NCI-H446 treated with DMSO at 0.1 percent for 48 hours (cell line): ENCODE data around the gene AGPAT3.
"Not testable (repeated sequence)": the region's sequence is repeated elsewhere in the genome, so short reads cannot be mapped to it uniquely, and the experiment has no call there.

Experiments
- DNase-seq: peaks from one replicate; lab custom pipeline; 2025; lab: John Stamatoyannopoulos, UW

AGPAT3 gene, protein sequence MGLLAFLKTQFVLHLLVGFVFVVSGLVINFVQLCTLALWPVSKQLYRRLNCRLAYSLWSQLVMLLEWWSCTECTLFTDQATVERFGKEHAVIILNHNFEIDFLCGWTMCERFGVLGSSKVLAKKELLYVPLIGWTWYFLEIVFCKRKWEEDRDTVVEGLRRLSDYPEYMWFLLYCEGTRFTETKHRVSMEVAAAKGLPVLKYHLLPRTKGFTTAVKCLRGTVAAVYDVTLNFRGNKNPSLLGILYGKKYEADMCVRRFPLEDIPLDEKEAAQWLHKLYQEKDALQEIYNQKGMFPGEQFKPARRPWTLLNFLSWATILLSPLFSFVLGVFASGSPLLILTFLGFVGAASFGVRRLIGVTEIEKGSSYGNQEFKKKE

DNA sequence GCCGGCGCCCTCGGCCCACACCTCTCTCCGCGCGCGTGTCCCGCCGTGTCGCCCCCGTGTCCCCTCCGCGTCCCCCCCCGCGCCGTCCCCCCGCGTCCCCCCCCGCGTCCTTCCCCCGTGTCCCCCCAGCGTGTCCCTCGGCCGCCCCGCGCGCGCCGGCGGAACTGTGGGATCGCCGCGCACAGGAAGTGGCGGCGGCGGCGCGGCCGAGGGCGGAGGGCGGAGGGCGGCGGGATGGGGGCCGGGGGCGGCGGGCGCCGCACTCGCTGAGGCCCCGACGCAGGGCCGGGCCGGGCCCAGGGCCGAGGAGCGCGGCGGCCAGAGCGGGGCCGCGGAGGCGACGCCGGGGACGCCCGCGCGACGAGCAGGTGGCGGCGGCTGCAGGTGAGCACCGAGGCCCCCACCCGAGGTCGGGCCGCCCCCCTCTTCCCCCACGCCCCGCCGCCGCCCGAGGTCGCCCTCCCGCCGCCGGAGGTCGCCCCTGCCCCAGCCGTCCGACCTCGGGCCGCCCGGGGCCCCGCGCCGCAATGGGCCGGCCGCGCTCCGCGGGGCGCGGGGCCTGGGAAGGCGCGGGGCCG, at the start of gene AGPAT3:
Gene AGPAT3 (plus strand): TSS at position 262 of the 578 bp plus-strand sequence. CDS start 94,459 bp downstream, outside the sequence.
- DNase-seq, result no peak

DNA sequence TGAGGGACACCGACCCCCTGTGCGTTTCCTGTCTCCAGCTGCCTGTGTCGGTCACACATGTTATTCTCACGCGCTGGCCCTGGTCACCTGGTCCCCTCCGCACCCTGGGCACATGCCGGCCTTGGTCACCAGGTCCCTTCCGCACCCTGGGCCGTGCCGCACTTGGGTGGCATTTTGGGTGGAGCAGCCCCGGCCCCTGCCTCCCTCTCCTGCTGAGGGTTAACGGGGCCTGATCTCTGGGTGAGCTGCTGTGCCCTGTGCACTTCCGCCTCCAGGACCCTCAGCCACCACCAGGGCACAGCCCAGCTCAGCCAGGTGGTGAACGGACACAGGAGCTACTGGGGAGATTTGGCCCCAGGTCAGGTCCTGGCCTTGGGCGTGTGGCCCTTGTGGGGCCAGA, 49.0 kb upstream of the AGPAT3 start:
- DNase-seq, result no peak

DNA sequence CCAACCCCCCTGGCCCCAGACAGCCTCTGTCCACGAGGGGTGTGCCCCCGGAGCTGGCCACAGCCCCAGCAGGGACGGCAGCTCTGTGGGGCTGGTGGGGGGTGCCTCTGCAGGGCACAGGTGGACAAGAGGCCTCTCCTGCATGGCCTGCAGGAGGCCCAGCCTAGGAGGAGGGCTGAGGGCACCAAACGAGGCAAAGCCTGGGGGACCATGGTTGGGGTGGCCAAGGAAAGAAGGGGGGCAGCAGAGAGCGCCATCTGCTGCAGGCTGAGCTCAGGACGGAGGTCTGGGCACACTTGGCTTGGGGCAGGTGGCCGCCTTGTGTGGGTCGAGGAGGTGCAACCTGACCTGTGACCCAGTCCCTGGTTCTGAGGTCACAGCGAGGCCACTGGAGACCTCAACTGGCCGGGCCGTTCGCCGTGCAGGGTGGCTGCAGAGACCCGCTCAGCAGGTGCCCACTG, 48.4 kb upstream of the AGPAT3 start:
- no peak for DNase-seq

DNA sequence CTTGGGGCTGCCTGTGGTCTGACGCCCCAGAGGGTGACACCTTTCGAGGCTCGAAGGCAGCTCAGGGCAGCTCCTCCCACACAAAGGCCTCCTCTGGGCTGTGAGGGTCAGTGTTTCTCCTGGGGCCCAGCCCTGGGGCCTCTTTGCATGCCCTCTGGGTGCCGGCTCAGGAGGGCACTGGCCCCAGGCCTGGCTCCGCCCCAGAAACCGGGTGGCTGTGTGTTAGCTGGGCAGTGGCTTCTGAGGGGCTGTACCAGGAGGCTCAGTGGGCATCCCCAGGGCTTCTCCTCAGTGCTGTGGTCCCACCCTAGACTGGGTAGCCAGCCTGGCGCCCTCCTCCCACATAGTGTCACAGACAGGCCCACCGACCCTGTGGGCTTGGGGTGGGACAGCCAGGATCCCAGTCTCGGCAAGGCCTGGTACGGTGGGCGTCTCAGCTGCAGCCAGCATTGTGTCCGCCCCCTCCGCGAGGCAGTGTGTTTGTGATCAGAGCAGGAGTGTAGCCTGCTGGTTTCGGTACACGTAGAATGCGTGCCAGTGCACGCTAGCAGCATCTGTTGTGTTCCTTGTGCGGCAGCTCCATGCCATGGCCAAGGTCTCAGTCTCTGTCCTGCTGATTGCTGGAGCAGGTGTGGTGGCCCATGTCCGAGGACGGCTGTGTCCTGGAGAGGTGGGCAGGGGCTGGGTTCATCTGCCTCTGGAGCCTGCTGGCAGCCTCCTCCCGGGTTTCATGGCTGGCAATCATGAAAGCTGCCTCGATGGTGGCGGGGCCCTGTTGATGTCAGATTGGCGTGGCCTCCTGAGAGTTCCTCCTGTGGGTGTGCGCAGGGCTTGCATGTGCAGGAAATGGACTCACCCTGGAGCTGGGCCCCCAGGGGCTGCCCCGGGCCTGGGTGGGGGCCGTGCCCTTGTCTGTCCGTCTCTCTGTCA, 47.6 kb upstream of the AGPAT3 start:
- no peak for DNase-seq

DNA sequence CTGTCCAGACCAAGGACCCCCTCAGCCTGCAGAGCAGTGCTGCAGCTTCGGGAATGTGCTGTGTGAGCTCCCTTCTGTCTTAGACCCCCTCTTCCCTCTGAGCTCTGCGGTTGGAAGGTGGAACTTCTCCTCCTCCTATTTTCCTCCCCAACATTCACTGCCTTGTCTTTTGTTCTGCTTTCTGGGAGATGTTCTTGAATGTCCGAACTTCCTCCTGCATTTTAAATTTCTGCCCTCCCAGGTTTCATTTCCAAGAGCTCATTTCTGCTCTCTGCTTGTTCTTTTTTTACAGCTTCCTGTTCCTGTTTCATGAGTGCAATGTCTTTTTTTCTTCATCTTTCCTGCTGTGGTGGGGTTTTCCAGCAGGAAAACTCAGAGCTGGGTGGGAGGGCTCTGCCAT, 46.3 kb upstream of the AGPAT3 start:
- no peak for DNase-seq

DNA sequence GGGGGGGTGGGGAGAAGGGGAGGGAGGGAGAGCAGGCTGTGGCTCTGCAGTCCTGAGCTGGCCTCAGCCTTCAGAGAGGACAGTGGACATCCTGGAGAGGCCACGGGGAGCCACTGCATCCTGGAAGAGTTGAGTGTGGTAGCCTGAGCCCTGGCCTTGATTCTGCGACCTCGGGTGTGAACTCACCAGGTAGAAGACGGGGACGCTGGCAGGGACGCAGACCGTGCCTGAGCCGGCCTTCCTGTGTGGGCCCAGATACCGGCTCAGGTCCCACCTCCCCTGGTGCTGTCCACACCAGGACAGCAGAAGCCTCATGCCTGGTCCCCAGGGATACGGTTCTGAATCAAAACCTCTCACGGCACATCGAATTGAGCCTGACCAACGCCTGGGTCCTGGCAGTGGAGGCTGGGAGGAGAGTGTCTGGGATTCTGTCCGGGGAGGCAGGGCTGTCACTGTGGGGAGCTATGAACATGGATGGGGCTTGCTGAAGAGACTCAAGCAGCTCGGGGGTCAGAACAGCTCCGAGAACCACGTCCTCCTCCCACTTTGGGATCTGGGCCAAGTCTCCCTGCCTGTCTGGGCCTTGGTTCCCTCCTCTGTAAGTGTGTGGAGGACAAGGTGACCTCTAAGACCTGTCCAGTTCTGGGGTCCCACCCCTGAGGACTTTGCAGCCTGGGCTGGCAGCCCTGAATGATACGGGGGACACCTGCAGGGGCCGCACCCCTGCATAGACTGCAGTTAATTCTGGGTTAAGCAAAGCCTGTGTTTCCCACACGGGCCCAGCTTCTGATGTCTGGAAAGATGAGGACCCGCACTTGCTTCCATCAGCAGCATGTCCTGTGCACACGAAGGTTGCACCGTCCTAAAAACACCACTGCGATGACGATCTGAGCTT, 45.3 kb upstream of the AGPAT3 start:
- DNase-seq, result no peak

DNA sequence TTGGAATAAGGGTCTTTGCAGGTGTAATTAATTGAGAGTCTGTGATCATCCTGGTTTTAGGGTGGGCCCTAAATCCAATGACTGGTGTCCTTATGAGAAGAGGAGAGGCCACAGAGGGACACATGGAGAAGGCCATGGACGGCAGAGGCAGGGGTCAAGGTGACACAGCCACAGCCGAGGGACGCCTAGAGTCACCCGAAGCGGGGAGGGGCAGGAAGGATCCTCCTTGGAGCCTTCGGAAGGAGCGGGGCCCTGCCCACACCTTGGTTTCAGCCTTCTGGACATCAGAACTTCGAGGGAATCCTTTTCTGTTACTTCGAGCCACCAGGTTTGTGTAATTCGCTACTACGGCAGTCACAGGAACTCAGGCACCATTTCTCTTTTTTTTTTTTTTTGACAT, 44.6 kb upstream of the AGPAT3 start:
- no peak for DNase-seq

DNA sequence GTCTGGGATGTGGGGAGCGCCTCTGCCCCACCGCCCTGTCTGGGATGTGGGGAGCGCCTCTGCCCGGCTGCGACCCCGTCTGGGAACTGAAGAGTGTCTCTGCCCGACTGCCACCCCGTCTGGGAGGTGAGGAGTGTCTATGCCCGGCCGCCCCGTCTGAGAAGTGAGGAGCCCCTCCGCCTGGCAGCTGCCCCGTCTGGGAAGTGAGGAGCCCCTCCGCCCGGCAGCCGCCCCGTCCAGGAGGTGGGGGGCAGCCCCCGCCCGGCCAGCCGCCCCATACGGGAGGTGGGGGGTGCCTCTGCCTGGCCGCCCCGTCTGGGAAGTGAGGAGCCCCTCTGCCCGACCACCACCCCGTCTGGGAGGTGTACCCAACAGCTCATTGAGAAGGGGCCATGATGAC, 42.9 kb upstream of the AGPAT3 start:
- DNase-seq, result not testable (repeated sequence)

DNA sequence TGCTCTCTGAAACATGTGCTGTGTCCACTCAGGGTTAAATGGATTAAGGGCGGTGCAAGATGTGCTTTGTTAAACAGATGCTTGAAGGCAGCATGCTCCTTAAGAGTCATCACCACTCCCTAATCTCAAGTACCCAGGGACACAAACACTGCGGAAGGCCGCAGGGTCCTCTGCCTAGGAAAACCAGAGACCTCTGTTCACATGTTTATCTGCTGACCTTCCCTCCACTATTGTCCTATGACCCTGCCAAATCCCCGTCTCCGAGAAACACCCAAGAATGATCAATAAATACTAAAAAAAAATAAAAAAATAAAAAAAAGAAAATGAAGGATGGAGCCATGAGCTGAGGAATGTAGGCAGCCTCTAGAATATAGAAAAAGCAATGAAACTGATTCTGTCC, 42.3 kb upstream of the AGPAT3 start:
- not testable (repeated sequence) for DNase-seq

DNA sequence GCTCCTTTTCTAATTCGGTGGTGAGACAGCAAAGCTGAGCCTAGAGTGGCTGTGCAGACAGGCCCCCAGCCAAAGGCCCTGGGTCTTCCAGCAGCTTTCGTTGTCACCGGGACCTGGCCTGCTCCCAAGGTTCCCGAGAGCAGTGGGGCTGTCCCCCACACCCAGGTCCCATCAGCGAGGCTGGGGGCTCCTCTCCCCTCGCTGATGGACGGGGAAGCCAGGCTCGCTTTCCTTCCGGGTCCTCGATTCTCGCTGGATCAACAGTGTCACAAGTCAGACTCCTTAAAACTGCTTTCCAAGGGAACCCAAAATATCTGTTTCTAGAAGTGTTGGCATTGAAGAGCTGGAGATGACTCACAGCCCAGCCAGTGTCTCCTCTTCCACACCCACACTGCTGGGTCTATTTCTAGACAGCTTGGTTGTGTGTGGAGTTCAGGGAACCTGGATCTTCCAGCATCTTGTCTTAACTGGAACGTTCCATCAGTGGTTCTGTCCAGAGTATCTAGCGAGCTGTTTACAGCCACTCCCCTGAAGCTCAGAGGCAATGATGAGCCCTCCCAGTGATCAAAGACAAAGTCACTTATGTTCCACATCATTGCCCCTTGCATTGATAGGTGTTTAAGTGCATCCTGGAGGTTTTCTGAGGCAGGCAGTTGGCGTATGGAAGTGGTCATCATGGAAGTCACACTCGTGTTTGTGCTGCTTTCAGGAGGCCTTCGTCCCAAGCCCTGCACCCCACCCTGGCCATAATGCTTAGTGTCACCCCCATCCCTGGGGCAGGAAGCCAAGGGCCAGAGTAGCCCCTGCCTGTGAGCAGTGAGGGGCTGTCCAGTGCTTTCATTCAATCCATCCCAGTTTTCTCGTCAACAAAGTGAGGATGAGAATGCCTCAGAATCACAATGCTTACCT, 40.4 kb upstream of the AGPAT3 start:
- no peak for DNase-seq

DNA sequence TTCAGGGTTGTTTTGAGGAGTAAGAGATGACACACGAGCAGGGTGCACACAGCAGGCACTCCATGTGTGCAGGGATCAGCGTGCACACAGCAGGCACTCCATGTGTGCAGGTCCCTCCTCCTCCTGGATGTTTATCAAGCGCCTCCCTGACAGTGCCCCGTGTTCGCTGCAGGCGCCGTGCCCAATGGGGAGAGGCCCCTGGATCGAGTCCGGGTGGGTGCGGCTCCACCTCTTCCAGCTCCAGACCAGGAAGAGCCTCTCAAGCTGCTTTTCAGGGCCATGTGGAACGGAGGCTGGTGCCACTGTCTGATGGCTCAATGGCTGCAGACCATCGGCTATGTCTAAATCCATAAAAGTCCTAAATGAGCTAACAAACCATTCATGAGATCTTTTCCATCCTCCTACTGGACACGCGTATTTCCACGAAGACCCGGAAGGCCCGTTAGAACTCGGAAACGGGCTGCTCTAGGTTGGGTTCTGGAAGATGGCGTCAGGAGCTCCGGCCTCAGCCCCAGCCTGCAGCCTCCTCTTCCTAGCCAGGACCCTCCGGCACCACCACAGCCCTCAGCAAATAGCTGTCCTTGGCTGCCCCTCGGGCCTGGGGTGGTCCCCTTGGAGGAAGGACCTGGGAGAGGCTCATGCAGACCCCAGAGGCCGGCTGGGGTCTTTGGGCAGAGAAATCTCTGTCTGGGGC, 39.6 kb upstream of the AGPAT3 start:
- DNase-seq, result no peak

DNA sequence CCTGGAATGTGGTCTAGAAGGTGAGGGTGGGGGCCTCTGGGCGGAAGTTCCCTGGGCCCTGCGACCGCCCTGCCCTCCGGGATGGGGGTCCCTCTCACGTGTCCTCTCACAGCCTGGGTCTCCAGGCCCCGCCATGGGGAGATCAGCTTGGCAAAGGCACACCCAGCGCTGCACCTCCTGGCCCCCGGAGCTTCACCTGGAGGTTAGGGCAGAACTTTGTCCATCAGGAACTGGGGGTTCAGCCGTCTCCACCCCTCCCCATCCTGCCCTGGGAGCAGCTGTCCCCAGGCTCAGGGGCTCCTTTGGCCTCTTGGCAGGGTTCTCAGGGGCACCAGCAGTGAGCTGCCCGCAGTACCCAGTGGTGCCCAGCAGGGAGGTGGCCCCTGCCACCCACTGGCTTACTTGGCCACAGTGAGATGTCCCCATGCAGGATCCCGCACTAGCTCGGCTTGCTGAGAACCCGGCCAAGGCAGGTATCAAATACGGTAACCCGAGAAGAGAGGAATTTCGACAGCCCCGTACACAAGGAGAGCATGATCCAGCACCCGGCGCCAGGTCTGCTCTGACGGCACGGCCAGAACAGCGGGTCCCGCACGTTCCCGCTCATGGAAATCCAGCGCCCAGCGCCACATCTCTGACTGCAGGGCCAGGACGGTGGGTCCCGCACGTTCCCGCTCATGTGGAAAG, 38.9 kb upstream of the AGPAT3 start:
- no peak for DNase-seq

DNA sequence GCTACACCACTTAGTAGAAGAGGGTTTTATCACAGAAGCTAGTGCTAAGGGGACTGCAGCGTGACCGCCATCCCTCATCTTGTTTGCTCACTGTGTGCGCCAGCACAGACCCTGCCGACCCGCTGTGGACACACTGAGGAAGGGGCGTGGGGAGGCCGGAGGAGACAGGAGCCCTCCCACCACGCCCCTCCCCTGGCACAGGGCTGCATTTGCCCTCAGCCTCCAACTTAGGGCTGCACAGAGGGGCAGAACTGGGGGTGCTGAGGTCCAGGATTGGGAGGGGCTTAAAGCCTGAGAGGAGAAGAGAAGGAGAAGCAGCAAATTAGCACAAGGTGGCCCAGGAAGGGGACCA, 38.4 kb upstream of the AGPAT3 start:
- DNase-seq, result no peak

DNA sequence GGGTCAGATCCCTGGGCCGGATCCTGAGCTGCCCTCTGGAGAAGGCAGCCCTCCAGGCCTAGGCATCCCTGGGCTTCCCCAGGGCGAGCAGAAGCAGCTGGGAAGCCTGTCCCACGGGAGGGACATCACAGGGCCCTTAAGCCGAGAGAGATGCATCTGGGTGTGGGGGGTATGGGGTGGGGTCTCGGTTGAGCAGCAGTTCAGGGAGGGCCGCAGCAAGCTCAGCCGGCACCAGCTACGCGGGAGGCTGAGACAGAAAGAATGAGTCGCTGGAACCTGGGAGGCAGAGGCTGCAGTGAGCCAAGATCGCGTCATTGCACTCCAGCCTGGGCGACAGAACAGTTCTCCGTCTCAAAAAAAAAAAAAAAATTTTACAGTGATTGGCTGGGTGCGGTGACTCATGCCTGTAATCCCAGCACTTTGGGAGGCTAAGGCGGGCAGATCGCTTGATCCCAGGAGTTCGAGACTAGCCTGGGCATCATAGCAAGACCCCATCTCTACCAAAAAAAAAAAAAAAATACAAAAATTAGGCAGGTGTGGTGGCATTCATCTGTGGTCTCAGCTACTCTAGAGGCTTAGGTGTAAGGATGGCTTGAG, 37.9 kb upstream of the AGPAT3 start:
- peak; percentile 45 for DNase-seq

DNA sequence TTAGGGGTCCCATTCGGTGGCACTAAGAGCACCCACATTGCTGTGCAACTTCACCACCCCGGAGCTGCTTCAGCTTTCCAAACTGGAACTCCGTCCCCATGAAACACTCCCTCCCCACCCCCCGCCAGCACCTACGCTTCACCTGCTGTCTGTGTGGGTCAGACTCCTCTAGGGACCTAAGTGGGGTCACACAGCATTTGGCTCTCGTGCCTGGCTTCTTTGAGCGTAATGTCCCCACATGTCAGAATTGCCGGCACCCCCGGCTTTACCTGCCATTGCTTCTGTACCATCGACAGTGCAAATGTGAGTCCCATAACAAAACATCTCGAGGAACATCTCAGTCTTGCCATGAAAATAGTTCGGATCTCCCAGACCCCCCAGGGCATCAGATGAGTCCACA, 35.9 kb upstream of the AGPAT3 start:
- DNase-seq, result no peak

DNA sequence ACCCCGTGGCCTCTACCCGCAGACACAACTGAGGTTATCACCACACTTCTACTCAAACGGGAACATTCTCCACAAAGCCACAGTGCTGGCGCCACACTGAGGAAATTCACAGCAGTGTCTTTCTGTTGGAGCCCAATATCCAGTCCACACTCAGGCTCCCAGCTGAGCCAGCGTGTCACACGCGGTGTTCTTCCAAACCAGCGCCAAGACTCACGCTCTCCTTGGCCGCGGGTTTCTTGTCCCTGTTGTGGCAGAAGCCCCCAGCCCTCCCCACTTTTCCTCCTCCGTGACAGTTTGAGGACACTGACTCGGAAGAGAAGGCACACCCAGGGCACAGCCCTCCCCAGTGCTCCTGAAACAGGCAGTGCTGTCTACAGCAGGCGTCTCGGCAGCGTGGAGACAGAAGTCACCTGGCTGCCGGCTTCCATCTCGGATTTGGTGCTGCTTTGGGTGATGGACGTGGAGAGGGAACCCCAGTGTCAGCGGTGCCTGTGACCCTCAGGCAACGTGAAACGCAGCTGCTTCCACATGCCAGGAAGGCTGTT, 35.4 kb upstream of the AGPAT3 start:
- no peak for DNase-seq

DNA sequence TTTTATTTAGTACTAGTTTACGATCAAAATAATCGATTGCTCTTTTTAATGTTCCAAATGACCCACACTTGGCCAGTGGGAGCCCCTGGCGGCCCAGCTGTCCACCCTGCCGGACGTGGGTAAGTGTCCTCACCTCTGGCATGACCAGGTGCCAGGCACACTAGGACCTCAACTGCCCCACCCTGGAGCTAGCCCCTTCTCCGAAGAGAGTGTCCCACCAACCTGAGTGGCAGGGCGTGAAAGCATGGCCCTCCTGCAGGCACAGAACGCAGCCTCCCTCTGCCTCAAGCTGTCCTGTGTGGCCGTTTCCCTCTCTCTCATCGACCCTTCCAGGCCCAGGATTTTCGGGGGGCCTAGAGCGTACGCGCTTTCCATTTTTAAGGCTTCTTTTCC, 32.9 kb upstream of the AGPAT3 start:
- DNase-seq, result no peak

DNA sequence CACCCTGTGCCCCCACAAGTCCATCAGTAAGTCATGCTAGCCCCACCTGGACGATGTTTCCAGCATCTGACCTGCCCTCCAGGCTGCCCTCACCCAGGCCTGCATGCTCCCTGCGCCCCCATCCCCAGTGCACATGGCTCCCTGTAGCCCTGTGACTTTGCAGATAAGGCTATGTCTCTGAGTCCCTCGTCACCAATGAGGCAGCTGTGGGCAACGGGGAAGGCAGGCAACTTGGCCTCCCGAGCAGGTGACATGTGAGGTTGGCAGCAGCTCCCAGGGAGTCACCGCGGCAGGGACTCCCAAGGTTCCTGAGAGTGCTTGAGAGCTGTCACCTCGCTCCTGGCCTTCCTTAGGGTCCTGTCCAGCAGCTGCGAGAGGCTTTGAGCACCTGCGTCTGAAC, 32.4 kb upstream of the AGPAT3 start:
- DNase-seq, result no peak
